Activated naive CD4-positive, alpha-beta T cell treated with anti-CD3 and anti-CD28 coated beads, Interleukin-2, amount 50 U/mL, for 72 hours (primary cell): ENCODE measurements around the gene LRP1B. TPM values are rescaled to one million over a fixed set of nuclear protein-coding genes. Genes with fewer than 3 reads are reported as not detected.

Experiments
- ATAC-seq, 2 donors: fragments of 150-1000 bp; cut with Tn5 transposase; 2 replicates each; pipeline ENCODE4 v1.10.0; 2021; ENCODE audit warnings: mild to moderate bottlenecking in 2 of 2, moderate library complexity in 2 of 2
- DNase-seq, 2 donors: peaks; one replicate each; pipeline ENCODE4 v3.0.0; 2021 to 2022; ENCODE audit warnings: low spot score in 2 of 2
- H3K27ac Mint-ChIP-seq, 2 donors: one replicate each; pipeline ENCODE4 v1.8.0; 2022; ENCODE audit warnings: mild to moderate bottlenecking in 2 of 2, mixed read lengths in 2 of 2
- H3K36me3 Mint-ChIP-seq, 2 donors: one replicate each; pipeline ENCODE4 v1.8.0; 2022; ENCODE audit warnings: mixed read lengths in 2 of 2
- H3K9me3 Mint-ChIP-seq, 2 donors: one replicate each; pipeline ENCODE4 v1.8.0; 2022; ENCODE audit warnings: mixed read lengths in 2 of 2
- total RNA-seq, 2 donors: library from RNA; stranded (reverse); gene quantifications; one replicate each; pipeline ENCODE4 v1.2.3, GENCODE V29; 2022

Gene LRP1B
- total RNA-seq, 2 donors from 2014 or later = not detected

DNA sequence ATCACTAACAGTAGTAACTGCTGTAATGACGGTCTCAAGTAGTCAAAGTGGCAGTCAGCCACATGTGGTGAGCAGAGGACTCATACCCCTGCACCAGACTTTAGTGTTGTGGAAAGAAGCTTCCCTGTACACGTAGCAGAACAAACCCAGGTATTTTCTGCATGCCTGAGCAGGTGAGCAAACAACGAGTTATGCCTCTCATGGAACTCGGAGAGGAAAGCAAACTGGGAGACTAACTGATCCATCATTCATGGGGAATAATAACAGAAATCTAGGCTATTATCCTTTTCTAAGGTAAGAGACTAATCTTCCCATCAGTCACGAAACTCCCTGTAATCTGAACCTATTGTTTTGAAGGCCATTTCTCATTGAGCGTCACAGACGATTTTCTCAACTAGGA, 1855.4 kb downstream of the LRP1B start:
- peaks cover 10 to 11% of the 10 kb centered on the region in 2 donors for H3K9me3 Mint-ChIP-seq
- ATAC-seq = no peak

DNA sequence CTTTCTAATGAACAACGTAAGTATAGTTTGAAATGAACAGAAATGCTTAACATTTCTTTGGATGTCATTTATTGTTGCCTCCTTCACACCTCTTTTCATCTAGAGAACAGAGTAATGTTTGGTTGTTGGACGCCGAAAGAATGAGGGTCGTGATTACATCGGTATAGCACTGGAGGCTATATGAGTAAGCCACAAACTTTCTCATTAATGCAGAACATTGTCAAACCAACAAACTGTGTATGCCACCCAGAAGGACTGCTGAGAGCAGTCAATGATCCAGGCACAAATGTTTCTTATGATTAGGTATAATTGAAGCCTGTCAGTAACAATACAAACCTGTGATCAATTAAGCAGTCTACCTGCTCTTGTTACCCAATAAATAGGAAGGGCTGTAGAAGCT, 1855.9 kb downstream of the LRP1B start:
- ATAC-seq = no peak
- no peak for DNase-seq
- Mint-ChIP-seq H3K27ac (no peak overlapping the region), H3K36me3 (no peaks in the 10 kb centered on the region), H3K9me3 (peaks cover 12 to 13% of the 10 kb centered on the region in 2 donors)

More for the DNA sequence above, 1855.4 kb downstream of the LRP1B start:
- Mint-ChIP-seq H3K27ac (no peak overlapping the region), H3K36me3 (no peaks in the 10 kb centered on the region)
- no peak for DNase-seq

DNA sequence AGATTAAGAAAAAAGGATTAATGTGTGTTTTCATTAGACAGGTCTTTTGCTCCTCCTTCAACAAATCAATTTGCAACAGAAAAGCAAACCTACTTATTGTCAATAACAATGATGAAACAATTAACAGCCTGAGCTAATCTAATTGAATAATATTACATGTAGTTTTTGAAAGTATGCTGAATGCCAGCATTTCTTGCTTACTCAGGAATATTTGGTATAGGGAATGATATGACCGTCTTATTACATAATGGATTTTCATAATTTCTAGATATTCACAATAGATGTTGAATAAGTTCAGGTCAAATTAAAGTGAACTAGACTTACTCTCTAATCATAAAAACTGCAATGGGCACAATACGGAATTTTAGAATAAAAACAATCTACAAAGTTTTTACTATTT, 1856.9 kb downstream of the LRP1B start:
- peaks cover 10 to 11% of the 10 kb centered on the region in 2 donors for H3K9me3 Mint-ChIP-seq
- no peak overlapping the region for H3K27ac Mint-ChIP-seq
- H3K36me3 Mint-ChIP-seq = no peaks in the 10 kb centered on the region
- DNase-seq (no peak), ATAC-seq (no peak)

DNA sequence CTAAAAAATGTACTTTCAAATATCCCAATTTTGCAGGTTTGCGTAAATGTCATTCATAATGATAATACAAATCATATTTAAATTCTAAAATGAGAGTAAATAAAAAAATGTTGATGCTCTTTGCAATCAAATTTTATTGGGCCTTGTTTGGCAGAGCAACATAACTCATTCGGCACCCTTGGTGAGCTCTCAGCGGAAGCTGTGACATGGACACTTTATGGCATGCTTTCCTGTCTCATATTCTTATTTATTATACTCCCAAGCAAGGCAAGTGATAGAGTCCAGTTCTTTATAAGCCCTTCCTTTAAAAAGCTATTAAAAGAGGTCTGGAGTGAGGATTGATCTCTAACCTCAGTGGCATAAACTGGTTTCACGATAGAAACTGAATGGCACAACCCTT, 1857.4 kb downstream of the LRP1B start:
- Mint-ChIP-seq H3K36me3 (no peaks in the 10 kb centered on the region), H3K9me3 (peaks cover 8 to 9% of the 10 kb centered on the region in 2 donors), H3K27ac (no peak overlapping the region)
- ATAC-seq (no peak), DNase-seq (no peak)

DNA sequence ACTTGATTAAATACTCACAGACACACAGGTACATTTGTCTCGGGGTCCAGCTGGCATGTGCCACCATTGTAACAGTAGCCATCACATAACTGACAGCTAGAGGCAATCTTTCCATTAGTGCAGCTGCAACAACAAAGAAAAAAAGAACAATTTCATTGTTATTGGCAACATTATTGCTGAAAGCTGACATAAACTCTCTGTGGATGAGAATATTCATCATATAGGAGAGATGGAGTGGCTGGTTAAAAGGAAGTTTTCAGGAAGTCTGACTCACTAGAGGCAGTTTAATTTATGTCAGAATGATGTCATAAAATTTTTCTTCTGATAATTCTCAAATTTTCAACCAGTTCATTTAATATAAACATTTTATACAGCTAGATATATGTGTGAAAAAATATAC, 1860.6 kb downstream of the LRP1B start:
- H3K27ac Mint-ChIP-seq = no peak overlapping the region
- DNase-seq (no peak), ATAC-seq (no peak)
- no peaks in the 10 kb centered on the region for H3K36me3 Mint-ChIP-seq
- H3K9me3 Mint-ChIP-seq = peaks cover 4 to 9% of the 10 kb centered on the region in 2 donors

DNA sequence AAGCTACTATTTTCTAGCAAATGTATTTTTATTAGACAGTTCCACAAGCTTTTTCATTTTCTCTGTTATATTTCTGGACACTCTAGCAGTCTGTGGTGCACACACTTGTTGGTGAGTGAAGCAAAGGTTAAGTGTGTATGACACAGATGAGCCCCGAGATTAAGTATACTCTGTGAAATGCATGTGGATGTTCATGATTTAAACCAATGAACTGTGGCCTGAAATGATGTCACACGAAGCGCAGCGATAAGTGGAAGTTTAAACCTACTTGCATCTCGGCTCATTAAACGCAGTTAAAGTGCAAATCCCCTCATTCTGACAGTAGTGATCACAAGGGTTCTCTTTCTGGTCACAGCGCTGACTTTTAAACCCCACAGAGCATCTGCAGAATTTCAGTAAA, 1861.8 kb downstream of the LRP1B start:
- Mint-ChIP-seq H3K27ac (no peak overlapping the region), H3K36me3 (no peaks in the 10 kb centered on the region), H3K9me3 (peaks cover 4 to 10% of the 10 kb centered on the region in 2 donors)
- DNase-seq (no peak), ATAC-seq (no peak)

DNA sequence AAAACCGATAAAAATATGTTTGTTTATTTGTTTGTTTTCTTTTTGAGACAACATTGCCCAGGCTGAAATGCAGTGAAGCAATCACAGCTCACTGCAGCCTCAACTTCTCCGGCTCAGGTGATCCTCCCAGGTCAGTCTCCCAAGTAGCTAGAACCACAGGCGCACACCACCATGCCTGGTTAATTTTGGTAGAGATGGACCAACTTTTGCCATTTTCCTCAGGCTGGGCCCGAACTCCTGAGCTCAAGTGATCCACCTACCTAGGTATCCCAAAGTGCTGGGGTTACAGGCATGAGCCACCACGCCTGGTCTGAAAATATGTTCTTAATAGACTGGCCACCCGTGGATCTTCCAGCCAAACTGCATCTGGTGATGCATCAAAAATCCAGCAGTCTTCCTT, 1867.9 kb downstream of the LRP1B start:
- ATAC-seq (no peak), DNase-seq (no peak)
- peaks cover 6% of the 10 kb centered on the region in 2 donors for H3K36me3 Mint-ChIP-seq
- peaks cover 9 to 15% of the 10 kb centered on the region in 2 donors for H3K9me3 Mint-ChIP-seq
- H3K27ac Mint-ChIP-seq = no peak overlapping the region

DNA sequence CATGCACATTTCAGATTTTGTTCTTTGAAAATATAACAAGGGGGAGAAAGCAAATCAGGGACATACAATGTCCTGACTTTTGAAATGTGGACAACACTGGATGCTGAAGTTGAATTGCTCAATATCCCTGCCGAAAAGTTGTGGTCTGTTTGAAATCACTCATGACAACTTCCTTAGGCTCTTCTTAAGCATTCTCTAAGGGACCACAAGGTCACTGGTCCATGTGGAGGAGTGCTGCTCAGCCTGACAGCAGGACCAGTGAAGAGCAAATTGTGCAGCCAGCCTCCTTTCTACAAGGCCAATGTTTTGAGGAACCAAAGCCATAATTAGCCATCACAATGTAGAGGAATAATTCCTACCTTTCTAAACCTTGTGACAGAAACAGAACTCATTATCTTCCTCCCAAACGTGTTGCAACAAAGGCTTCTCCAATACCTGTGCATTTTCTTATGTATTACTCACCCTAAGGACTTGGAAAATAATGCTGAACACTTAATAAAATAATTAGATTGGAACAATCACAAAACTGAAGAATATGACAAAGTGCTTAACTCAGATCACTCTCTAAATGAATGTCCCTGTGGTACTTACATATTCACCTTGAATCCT, 1873.0 kb downstream of the LRP1B start:
- Mint-ChIP-seq H3K36me3 (no peaks in the 10 kb centered on the region), H3K9me3 (peaks cover 0 to 4% of the 10 kb centered on the region in 2 donors), H3K27ac (no peak overlapping the region)
- ATAC-seq (no peak), DNase-seq (no peak)

DNA sequence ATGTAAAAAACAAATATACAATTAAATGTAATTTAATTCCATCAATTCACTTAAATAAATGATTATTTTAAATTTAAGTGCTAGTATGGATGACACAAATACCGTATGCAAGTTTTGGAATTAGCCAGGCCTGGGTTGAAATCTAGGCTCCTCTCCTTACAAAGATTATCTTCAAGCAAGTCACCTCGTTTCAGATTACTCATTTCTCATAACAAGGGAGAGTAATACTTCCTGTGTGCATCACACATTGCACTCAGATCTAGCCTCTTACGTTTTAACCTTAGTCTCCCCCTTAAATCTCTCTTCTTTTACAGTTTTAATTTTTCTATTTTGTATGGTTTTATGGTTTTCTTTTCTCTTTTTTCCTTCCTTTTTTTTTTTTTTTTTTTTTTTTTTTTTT, 1874.7 kb downstream of the LRP1B start:
- ATAC-seq (peak in 1 of 2 donors; percentile 38), DNase-seq (no peak)
- no peak overlapping the region for H3K27ac Mint-ChIP-seq

DNA sequence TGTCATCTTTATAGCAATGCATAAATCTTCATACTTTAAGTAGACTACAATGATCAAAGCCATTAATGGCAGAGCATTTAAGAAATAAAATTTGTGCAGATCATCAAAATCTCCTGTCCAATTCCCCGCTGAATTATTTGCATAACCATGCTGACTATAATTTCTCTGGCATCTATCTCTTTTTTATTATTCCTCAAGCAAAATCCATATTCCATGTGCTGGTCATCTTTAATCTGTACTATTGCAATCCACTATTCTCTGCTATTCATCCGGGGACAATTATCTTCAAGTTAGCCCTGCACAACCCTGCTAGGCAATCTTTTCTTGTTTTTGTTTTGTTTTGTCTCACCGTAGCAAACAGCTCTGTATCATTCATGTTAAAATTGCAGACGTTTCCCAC, 1881.0 kb downstream of the LRP1B start:
- Mint-ChIP-seq H3K36me3 (no peaks in the 10 kb centered on the region), H3K9me3 (peaks cover 0 to 3% of the 10 kb centered on the region in 2 donors), H3K27ac (no peak overlapping the region)
- DNase-seq = no peak
- no peak for ATAC-seq

More for the DNA sequence above, 1874.7 kb downstream of the LRP1B start:
- H3K36me3 Mint-ChIP-seq = no peaks in the 10 kb centered on the region
- peaks cover 0 to 4% of the 10 kb centered on the region in 2 donors for H3K9me3 Mint-ChIP-seq

DNA sequence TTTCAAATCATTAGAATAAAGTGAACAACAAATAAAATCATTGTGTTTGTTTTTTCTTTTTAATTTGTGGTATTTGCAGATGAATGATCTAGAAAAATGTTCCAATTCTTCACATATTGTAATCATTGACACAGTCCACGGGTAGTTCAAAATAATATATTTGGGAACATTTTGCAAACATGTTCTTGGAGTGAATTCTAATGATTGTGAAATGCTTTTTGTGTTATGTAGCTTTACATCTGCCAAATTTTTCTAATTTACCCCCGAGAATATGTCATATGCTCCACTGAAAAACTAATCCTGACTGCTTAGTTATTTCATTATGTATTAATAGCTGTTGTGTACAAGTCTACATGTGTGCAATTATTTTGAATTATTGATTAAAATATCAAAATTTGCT, 1882.2 kb downstream of the LRP1B start:
- Mint-ChIP-seq H3K36me3 (no peaks in the 10 kb centered on the region), H3K27ac (no peak overlapping the region), H3K9me3 (peaks cover 0 to 9% of the 10 kb centered on the region in 2 donors)
- DNase-seq (no peak), ATAC-seq (no peak)

DNA sequence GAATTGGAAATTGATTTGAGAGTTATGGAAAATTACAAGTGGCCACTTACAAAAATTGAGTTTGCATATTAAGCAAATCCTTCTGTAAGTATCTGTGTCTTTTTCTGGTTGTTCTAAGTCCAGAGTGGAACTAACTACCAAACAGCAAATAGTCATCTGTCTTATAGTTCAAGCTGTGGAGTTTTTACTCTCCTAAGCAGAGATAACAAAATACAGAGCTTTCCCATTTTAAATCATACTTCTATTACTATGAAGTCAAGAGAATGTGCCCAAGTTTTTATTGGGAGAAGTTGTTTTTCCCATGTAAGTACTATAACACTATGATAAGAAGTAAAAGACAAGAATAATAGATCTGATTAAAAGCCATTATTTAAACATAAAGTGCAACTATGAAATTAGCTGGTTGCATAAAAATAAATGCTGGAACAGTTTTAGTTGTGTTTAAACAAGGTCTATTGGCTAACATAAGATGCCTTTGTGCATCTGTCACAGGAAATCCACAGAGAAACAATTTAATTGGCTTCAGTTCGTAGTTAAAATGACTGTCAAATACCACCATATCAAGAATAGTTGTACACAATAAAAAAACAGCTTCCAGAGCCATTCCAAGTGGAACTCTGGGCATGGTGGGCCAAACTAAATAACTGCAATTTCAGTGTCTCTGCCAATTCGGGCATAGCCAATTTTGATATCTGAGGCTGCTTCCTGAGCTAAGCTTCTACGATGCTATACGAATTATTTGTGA, 1883.2 kb downstream of the LRP1B start:
- no peak for ATAC-seq
- peaks cover 6 to 11% of the 10 kb centered on the region in 2 donors for H3K9me3 Mint-ChIP-seq

DNA sequence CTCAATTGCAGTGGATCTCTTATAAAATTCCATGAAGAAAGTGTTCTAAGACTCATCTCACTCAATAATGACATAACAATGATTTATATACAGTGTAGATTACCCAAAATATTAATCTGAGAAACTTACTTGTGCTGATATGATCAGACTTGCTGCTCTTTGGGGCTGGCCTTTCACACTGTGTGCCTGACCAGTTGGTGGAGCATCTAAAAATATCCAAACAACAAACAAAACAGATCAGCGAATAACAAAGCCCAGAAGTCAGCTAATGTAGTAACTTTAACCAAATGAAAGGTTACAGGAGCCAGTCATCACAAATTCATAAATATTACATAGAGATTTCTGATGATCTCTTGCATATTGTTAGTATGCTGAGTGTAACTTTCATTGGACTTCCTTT, 1883.9 kb downstream of the LRP1B start:
- no peak for ATAC-seq
- H3K27ac Mint-ChIP-seq = no peak overlapping the region
- H3K36me3 Mint-ChIP-seq = no peaks in the 10 kb centered on the region
- DNase-seq = no peak
- peaks cover 9 to 13% of the 10 kb centered on the region in 2 donors for H3K9me3 Mint-ChIP-seq

More for the DNA sequence above, 1883.2 kb downstream of the LRP1B start:
- no peak for DNase-seq
- Mint-ChIP-seq H3K36me3 (no peaks in the 10 kb centered on the region), H3K27ac (no peak overlapping the region)

DNA sequence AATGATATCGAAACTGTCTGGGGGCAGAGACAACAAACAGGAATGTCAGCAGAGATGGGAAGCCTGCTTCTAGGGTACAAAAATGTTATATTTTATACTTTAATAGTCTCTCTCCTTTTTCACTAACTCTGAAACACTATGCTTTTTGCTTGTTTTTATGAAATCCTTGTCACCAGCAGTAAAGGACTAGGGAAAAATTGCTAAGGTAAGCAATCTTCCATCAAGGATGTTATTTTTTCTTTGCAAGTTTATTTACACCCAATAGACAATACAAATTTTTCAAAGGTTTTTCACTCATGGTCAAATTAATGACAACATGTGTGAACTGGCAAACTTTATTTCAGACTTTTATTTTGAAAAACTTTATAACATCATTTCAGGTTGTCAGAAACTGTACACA, 1884.8 kb downstream of the LRP1B start:
- no peak for DNase-seq
- Mint-ChIP-seq H3K27ac (no peak overlapping the region), H3K36me3 (no peaks in the 10 kb centered on the region), H3K9me3 (peaks cover 9 to 13% of the 10 kb centered on the region in 2 donors)
- ATAC-seq = no peak

DNA sequence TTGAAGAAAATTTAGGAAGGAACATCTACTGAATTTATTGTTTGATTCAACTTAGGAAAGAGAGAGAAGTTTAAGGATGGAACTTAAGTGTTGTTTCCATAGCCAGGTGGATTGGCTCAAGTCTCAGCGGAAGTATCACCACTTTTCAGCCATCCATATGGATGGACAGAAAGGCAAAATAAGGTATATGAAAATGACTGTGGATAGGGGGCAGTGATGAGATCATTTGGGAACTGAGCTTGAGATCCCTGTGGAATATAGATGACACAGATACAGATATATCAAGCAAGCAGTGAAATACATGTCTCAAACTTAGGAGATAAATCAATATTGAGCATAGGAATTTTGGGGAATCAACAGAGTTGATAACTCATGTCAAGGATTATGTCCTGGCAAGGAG, 1887.9 kb downstream of the LRP1B start:
- DNase-seq (no peak), ATAC-seq (no peak)
- H3K9me3 Mint-ChIP-seq = peaks cover 15 to 25% of the 10 kb centered on the region in 2 donors
- no peaks in the 10 kb centered on the region for H3K36me3 Mint-ChIP-seq
- no peak overlapping the region for H3K27ac Mint-ChIP-seq

DNA sequence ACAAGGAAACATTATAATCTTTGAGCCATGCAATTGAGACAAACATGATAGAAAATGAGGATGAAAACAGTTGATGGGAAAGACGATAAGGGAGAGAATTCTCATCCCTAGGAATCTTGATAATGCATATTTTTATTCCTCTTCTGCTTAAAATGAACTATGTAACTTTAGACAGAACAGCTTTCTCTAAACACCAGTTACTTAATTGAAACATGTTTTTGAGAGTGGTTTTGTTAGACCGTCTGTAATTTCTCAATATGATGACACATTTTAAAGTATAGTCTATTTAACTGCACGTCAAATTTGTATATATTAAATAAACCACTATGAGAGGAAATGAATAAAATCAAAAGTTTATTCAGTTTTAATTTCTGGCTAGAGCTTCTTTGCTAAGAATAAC, 1896.7 kb downstream of the LRP1B start:
- no peak for ATAC-seq
- no peak for DNase-seq
- H3K36me3 Mint-ChIP-seq = no peaks in the 10 kb centered on the region
- peaks cover 4 to 5% of the 10 kb centered on the region in 2 donors for H3K9me3 Mint-ChIP-seq
- no peak overlapping the region for H3K27ac Mint-ChIP-seq

DNA sequence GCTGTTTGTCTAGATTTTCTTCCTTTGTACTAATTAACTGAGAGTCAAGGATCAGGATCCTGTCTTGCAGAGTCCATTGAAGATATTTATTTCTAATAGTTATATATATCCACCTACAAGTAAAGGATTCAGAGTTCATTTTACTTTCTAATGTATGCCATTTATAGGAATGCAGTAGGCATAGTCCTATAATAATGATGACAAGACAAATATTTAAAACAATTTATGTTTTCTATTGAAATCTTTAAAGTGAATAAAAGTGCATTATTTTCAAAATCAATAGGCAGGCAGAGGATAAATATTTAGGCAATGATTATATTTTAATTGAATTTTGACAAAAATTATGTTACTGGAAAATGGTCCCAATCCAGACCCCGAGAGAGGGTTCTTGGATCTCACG, 1919.9 kb downstream of the LRP1B start:
- Mint-ChIP-seq H3K9me3 (peaks cover 8 to 30% of the 10 kb centered on the region in 2 donors), H3K36me3 (no peaks in the 10 kb centered on the region), H3K27ac (no peak overlapping the region)
- ATAC-seq = no peak
- no peak for DNase-seq

DNA sequence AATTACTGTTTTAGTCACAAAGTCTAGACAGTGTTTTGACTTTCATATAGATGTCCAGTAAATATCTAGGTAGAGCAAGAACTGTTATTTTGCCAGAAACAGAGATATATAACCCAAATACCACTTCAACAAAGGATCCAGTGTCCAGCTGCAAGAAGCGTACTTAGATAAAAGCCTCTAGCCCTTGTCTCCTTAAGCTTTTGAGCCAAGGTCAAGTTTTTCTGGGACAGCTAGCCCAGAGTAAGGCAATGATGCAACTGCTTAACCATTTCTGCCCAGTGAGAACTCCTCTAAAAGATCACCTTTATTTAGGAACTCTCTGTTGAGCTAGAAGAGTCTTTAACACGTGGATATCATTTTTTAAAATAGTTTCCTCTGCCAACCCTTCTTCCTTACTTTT, 1925.7 kb downstream of the LRP1B start:
- Mint-ChIP-seq H3K27ac (no peak overlapping the region), H3K9me3 (peaks cover 10 to 19% of the 10 kb centered on the region in 2 donors), H3K36me3 (no peaks in the 10 kb centered on the region)
- ATAC-seq (no peak), DNase-seq (no peak)
